D721Med (cell line): ENCODE results near the gene ADGRL3.
"Not testable (repeated sequence)": the region's sequence is repeated elsewhere in the genome, so short reads cannot be mapped to it uniquely, and the experiment has no call there.

Experiments
- DNase-seq: peaks from one replicate; pipeline ENCODE4 v3.0.0; 2011; ENCODE audit warnings: low spot score; ENCODE audit not compliant: insufficient read length
- FAIRE-seq: peaks from 2 replicates; lab custom pipeline; 2011; peaks lifted over from hg19 to GRCh38; lab: Jason Lieb, UNC
- TF ChIP-seq, protein P1 (sequence below): IDR thresholded peaks from 2 replicates; pipeline ENCODE4 v1.5.1; 2012; ENCODE audit warnings: mild to moderate bottlenecking, control low read depth; ENCODE audit not compliant: insufficient read depth; ENCODE audit errors: missing control alignments

The ADGRL3 gene

DNA sequence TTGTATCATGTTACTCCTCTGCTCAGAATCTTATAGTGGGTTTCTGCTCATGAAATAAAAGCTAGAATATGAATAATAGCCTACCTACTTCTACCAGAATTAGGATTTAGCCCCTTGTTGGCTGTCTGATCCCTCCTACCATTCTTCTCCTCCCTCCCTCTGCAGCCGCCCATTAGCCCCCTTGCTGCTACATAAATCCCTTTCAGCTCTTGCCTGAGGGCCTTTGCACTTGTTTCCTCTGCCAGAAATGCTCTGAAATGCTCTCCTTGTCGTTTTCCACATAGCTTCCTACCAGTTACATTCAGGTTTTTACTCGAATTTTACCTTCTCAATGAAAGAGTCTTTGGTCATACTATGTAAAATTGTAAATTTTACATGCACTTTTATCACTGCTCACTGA lies 159.2 kb downstream of the ADGRL3 start:
- TF ChIP-seq, protein P1, sequence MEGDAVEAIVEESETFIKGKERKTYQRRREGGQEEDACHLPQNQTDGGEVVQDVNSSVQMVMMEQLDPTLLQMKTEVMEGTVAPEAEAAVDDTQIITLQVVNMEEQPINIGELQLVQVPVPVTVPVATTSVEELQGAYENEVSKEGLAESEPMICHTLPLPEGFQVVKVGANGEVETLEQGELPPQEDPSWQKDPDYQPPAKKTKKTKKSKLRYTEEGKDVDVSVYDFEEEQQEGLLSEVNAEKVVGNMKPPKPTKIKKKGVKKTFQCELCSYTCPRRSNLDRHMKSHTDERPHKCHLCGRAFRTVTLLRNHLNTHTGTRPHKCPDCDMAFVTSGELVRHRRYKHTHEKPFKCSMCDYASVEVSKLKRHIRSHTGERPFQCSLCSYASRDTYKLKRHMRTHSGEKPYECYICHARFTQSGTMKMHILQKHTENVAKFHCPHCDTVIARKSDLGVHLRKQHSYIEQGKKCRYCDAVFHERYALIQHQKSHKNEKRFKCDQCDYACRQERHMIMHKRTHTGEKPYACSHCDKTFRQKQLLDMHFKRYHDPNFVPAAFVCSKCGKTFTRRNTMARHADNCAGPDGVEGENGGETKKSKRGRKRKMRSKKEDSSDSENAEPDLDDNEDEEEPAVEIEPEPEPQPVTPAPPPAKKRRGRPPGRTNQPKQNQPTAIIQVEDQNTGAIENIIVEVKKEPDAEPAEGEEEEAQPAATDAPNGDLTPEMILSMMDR = no peak
- no peak for DNase-seq
- no peak for FAIRE-seq

DNA sequence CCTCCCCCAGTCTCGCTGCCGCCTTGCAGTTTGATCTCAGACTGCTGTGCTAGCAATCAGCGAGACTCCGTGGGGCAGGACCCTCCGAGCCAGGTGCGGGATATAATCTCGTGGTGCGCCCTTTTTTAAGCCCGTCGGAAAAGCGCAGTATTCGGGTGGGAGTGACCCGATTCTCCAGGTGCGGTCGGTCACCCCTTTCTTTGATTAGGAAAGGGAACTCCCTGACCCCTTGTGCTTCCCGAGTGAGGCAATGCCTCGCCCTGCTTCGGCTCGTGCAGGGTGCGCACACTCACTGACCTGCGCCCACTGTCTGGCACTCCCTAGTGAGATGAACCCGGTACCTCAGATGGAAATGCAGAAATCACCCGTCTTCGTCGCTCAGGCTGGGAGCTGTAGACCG lies 172.7 kb downstream of the ADGRL3 start:
- not testable (repeated sequence) for DNase-seq, FAIRE-seq

DNA sequence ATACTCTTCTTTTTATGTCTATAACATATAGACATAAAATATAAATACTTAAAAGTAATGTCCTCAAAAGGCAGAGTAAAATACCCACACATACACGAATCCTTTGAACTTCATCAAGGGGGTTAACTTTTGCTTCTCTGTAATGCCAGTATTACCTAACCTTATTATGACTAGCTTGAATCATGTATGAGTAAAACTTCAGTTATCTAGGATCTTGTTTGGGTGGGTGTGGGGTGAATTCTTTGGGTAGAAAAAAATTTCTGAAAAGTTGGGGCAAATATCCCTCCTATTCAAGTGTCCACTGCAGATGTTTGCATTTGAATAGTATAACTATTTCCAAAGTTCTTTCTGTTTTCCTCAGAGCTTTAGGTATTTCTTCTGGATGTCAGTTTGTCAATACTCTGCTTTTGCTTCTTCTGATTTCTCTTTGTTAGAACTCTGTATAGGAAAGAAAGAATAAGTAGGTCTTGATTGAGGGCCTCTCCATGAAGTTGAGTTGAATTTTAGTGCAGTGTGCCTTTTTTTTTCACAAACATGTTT lies 173.8 kb downstream of the ADGRL3 start:
- FAIRE-seq = no peak
- DNase-seq = no peak
- TF ChIP-seq, protein P1 = no peak

DNA sequence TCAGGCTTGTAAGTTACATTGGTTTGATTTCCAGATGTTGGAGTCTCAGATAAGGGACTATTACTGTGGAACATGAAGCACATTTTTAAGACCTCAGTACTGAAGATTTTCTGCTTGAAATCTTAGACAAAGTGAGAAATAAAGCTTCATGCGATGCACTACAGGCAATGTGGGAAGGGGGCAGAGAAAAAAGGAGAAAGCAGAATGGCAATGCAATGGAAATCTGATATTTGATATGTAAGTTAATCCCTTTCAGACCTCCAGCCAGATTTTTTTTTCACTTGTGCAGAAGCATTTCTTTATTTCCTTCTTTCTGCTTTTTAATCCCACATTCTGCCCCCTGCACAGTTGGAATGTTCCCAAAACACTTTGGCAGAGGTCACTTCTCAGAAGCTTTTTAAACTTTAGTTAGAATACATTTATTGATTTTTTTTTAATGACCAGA lies 174.3 kb downstream of the ADGRL3 start:
- FAIRE-seq (no peak), DNase-seq (no peak)
- TF ChIP-seq, protein P1 = no peak

DNA sequence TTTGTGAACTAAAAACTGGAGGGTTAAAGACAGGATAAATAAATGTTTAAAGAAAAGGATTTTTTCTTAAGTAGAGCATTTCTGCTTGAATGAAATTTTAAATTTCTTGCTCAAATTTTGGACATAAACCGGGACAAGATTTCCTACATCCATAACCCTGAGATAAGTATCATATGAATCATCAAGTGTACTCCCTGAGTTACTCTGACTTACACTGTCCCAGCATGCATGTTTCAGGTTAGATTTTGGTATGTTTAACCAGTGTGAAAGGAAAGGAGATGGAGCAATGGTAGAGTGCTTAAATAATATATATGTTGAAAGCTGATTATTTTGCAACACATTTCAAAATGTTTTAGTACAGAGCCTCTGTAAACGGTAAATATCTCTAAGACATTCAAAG lies 175.2 kb downstream of the ADGRL3 start:
- TF ChIP-seq, protein P1 = no peak
- no peak for FAIRE-seq
- no peak for DNase-seq

DNA sequence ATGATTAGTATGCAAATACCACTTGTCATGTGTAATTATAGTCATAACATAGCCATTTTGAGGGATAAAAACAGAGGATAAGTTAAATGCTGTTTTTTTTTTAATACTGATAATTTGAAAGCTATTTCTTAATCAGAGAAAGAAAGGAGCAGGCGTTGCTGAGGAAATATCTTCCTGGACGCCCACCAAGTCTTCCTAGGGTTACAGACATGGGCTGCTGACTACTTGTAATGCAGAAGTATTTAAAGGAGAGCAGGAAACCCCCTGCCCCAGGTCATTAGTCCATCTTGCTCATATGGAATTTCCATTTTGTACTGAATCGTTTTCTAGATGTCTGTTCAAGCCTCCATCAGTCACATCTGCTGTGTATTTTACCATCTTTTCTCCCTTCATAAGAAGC lies 176.2 kb downstream of the ADGRL3 start:
- TF ChIP-seq, protein P1 = no peak
- DNase-seq (no peak), FAIRE-seq (no peak)

DNA sequence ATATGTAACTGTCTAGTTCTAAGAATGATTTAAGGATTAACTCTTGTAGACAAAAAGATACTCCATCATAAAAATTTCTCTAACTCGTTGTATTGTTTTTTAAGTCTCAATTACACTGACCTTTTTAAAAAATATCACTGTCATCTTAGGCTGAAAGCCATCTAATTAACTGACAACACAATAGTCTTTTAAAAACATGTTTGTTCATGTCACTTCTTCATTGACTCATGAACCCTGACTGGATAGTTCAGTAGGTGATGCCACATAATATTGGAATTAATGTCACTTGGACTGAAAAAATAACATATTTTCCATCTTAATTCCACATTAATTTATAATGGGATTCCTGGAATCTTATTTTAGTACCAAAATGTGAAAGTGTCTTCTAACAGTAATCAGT lies 179.3 kb downstream of the ADGRL3 start:
- FAIRE-seq (no peak), DNase-seq (no peak)
- TF ChIP-seq, protein P1 = no peak

DNA sequence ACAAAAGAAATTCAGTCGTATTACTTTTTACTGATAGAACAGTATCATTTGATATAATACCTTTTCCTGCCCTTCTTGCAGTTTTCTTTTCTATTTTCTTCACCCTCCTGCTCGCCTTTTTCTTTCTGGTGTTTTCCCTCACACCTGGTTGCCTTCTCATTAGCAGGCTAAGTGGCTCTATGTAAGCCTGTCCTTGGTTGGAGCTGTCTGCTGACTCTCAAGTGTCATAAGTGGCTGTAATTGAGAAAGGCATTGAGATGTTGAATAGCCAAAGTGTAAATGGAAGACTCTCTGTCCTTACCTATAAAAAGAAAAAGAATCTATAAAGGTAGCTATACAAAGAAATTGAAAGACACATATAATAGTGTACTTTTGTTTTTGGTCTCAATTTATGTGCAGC lies 180.7 kb downstream of the ADGRL3 start:
- DNase-seq (no peak), FAIRE-seq (no peak)
- TF ChIP-seq, protein P1 = no peak
